OCI-M2 (cell line): ENCODE results near the gene KRTAP10-10.
"Not testable (repeated sequence)": the region's sequence is repeated elsewhere in the genome, so short reads cannot be mapped to it uniquely, and the experiment has no call there.

Experiments
- DNase-seq: peaks from one replicate; lab custom pipeline; 2025; ENCODE audit not compliant: unreplicated experiment; lab: John Stamatoyannopoulos, UW

Gene KRTAP10-10

GRCh38 chr21:44649521-44650100 lies 12.5 kb downstream of the KRTAP10-10 start:
- DNase-seq, result no peak

DNA sequence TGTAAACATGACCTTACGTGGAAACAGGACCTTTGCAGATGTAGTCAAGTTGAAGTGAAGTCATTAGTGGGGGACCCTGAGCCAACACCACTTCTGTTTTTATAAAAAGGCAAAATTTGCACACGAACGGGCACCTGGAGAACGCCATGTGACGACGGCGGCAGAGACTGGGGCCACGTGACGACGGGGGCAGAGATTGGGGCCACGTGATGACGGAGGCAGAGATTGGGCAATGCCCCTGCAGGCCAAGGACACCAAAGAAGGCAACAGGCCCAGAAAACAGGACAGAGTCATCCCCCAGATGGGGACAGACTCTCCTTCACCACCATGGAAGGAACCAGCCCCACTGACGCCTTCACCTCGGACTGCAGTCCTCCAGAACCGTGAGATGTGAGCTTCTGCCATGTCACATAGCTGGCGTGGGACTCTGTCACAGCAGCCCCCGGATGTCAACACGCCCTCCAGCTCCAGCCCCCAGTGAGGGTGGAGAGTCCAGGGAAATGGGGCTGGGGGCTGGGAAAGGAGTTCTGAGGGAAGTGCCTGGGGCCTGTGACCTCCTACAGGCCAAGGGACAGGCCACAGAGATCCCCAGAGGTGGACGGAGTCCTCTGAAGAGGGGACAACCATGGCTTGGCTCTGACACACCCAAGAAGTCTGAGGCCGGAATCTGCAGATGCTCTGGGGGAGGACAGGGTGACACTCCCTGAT lies 13.3 kb downstream of the KRTAP10-10 start:
- DNase-seq, result no peak

DNA sequence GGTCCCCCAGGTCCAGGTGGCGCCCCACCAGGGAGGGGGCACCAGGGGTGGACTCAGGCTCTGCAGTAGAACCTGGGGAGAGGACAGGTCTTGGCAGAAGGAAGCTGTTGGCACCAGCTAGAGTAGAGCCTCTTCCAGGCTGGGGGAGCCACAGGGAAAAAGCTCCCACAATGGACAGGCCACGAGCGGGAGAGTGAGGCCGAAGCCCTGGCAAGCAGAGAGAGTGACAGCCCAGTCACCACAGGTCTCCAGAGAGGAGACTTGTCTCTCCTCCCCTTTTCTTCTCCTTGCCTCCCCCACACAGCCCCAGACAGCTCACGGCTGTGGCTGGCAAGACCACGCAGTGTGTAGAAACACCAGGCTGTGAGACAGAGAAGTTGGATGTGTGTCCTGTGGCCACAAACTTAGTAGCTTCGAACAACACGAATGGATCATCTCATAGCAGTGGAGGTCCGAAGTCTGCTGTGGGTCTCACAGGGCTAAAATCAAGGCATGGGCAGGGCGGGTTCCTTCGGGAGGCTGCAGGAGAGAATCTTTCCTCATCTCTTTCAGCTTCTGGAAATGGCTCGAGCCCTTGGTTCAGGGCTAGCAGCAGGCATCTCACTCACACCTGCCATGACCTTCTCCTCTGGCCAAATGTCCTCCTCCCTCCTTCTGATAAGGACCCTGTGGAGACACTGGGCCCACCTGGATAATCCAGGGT lies 14.0 kb downstream of the KRTAP10-10 start:
- DNase-seq, result no peak

DNA sequence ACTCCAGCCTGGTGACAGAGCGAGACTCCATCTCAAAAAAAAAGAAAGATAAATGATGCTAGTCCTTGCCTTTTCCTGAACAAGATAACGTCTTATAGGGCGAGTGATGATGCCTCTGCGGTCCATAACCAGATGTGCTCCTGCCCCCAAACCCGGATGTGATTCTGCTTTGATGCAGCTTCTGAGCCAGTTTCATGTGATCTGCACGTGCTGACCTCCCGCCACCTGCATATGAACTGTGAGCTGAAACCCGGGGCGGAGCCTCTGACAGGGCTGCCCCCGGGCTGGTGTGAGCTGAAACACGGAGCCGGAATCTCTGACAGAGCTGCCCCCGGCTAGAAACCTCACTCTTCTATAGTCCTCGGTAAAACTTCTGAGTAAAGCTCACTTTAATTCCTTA lies 16.0 kb downstream of the KRTAP10-10 start:
- DNase-seq, result no peak

DNA sequence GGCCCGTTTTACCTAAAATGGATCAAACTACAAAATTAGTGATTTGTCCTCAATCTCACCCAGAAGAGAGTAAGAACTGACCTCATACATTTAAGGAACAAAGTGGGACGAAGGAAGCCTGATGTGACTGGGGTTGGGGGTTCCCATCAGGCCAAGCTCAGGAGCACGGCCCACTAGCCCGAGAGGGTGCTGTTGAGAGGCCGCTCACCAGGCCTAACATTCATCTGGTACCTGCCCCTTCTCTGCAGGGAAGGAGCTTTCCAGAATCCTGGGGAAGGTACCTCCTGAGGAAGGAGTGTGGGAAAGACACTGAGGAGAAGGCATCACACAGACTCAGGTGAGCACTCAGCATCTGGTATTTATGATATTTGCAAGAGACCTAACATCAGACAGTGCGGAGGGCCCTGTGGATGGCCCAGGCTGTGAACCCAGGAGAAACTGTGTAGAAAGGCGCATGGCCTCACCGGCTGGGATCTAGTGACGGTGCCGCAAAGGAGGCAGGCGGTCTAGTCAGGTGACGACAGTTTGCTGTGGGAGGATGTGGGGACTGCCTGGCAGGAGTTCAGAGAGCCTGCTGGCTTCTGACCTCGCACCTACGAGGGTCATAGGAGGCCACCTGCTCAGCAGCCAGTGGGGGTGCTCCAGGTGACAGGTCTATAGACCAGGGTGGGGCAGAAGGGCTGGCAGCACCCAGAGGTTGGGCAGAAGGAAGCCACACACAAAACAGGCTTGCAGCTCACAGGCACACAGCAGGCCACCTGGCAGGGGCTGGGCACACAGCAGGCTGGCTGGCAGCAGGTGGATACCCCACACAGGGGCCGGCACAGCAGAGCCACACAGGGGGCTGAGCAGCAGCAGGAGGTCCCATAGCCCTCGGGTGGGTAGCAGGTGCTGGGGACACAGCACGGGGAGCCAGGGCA lies 16.8 kb downstream of the KRTAP10-10 start:
- no peak for DNase-seq

GRCh38 chr21:44654576-44655175 lies 17.5 kb downstream of the KRTAP10-10 start, which contains the start of gene KRTAP12-4:
KRTAP12-4 (minus strand) TSS chr21:44654659; CDS start chr21:44654614, 45 bp downstream.
- no peak for DNase-seq

- DNase-seq, result no peak
These were observed 19.7 kb downstream of the KRTAP10-10 start for GRCh38 chr21:44656868-44657267.

DNA sequence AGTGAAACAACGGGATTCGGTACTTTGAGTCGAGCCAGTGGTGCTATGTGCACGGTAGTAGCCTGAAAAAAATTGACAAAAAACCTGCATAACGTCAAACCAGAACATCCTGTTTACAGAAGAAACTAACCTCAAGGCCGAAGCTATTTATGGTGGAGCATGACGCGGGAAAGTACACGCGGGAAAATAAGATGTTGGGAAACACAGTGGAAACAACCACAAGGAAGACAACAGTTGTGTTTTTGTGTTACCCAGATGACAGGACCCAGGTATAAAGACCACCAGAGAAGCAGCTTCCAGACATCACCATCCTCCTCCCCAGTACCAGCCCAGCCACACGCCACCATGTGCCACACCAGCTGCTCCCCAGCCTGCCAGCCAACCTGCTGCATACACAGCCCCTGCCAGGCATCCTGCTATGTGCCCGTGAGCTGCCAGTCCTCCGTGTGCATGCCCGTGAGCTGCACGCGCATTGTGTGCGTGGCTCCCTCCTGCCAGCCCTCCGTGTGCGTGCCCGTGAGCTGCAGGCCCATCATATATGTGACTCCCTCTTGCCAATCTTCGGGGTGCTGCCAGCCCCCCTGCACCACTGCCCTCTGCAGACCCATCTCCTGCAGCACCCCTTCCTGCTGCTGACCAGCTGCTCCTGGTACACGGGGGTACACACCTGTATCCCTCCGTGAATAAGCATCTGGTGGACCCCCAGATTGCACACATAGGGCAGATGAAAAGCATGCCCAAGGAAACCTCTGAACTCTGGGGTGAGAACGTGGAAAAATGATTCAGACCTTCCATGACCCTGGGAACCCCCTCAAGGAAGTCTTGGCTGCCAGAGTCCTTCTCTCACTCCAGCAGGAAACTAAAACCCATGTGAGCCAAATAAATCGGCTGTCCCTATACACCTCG lies 20.7 kb downstream of the KRTAP10-10 start, which contains the start of gene KRTAP12-3:
Gene KRTAP12-3, plus strand, starts transcription at position 298 of the 906 bp plus-strand sequence. Its CDS starts 48 bp downstream, at position 346.
- no peak for DNase-seq

DNA sequence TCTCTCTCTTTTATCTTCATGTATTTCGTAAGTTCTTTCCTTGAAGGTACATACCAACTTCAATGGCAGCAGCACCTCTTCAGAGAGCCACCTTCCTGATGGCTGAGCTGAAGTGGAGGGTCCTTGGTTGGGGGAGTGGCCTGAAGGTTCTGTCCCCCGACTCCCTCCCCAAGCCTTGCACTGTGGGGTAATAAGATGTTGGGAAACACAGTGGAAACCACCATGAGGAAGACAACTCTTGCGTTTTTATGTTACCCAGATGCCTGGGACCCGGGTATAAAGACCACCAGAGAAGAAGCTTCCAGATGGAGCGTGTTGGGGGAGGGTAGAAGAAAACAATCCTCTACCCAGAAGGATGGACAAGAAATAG lies 21.4 kb downstream of the KRTAP10-10 start:
- DNase-seq, result no peak

- DNase-seq, result no peak
These were observed 21.9 kb downstream of the KRTAP10-10 start for GRCh38 chr21:44658913-44659595.

DNA sequence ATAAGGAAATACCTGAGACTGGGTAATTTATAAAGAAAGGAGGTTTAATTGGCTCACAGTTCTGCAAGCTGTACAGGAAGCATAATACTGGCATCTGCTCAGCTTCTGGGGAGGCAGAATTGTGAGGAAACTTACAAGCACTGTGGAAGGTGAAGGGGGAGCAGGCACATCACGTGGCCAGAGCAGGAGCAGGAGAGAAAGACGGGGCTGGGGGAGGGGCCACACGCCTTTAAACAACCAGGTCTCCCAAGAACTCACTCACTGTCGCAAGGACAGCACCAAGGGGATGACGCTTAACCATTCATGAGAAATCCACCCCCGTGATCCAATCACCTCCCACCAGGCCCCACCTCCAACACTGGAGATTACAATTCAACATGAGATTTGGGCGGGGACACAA lies 24.4 kb downstream of the KRTAP10-10 start:
- not testable (repeated sequence) for DNase-seq

DNA sequence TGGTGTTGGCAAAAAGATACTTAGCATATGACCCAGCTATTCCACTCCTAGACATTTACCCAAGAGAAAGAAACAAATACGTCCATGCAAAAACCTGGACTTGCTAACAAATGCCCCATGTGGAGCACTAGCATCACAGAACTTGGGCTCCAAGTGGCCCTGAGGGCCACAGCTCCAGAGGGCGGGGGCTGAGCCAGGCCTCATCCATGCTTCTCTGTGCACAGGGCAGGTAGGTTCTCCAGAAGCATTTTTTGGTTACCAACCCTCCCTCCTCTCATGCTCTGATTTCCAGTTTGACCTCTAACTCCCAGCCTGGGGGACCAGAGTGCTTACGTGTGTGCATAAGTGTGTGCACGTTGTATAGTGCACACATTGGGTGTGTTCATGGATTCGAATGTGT lies 27.5 kb downstream of the KRTAP10-10 start:
- no peak for DNase-seq

GRCh38 chr21:44666401-44667320 lies 29.5 kb downstream of the KRTAP10-10 start, which contains the start of gene KRTAP12-2:
KRTAP12-2 (minus strand) TSS chr21:44666927; CDS start chr21:44666886, 41 bp downstream.
- no peak for DNase-seq

DNA sequence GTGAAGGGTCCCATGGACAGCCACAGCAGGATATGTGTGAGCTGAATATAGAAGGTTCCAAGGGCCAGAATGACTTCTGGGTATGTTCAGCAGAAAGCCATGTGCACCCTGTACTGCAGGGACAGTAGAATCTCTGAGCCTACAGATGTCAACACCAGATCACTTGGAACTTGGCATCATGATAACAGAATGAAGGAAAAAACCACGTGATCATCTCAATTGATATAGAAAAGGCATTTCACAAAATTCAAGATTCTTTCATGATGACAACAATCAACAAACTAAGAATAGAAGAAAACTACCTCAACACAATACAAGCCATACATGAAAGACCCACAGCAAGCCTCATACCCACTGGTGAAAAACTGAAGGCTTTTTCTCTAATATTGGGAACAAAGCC lies 30.5 kb downstream of the KRTAP10-10 start:
- DNase-seq, result no peak

GRCh38 chr21:44670642-44671432 lies 33.7 kb downstream of the KRTAP10-10 start:
- DNase-seq, result no peak

DNA sequence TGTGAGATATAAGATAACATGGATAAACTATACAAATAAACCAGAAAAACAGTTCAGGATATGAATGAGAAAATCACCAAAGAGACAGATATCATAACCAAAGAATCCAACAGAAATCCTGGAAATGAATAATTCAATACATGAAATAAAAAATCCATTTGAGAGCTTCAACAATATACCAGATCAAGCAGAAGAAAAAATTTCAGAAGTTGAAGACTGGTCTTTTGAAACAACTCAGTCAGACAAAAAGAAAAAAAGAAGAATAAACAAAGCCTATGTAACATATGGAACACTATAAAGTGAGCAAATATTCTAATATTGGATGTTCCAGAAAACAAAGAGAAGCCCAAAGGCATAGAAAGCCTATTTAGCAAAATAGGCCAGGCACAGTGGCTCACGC lies 34.8 kb downstream of the KRTAP10-10 start:
- DNase-seq, result no peak

GRCh38 chr21:44677881-44678280 lies 40.7 kb downstream of the KRTAP10-10 start:
- DNase-seq, result no peak
